Thyroid gland (tissue), 4 donors: ENCODE measurements around the gene AFF2.

ENCODE experiments used
- CTCF ChIP-seq, 6 experiments: fragments of 200-600 bp in 3 of 6; fragments of 450-650 bp in 3 of 6; sonication (generic) in 3 of 6; IDR thresholded peaks; one replicate each; pipeline ENCODE4 v1.5.1; 2016 to 2019; ENCODE audit warnings: antibody characterized with exemption in 6 of 6, mild to moderate bottlenecking in 2 of 6, inconsistent platforms in 1 of 6, moderate library complexity in 1 of 6
- POLR2A ChIP-seq, 2 donors: fragments of 450-650 bp; IDR thresholded peaks; one replicate each; pipeline ENCODE4 v1.6.1; 2017; ENCODE audit warnings: antibody characterized with exemption in 2 of 2, mild to moderate bottlenecking in 2 of 2, moderate library complexity in 1 of 2

- TF ChIP-seq CTCF (IDR thresholded peaks at IDR 0.05), result no peak
- no peak for TF ChIP-seq POLR2A (IDR thresholded peaks at IDR 0.05)
Measured at GRCh38 chrX:148659481-148659880, 159.1 kb downstream of the AFF2 start.
